A549 (cell line): ENCODE measurements around the gene EFEMP2. TPM values are rescaled to one million over a fixed set of nuclear protein-coding genes. Genes with fewer than 3 reads are reported as not detected.

Experiments
- CBX8 ChIP-seq: fragments of 200-600 bp; sonication (generic); IDR thresholded peaks from 2 replicates; pipeline ENCODE4 v1.6.1; 2016
- FOXS1 ChIP-seq: fragments of 250-450 bp; sonication (Bioruptor Pico); IDR thresholded peaks from 2 replicates; pipeline ENCODE4 v1.5.0; 2020; ENCODE audit warnings: mild to moderate bottlenecking, moderate library complexity
- ZFP36 ChIP-seq: fragments of 450-650 bp; IDR thresholded peaks from 2 replicates; pipeline ENCODE4 v1.6.1; 2014; ENCODE audit warnings: borderline replicate concordance; ENCODE audit not compliant: partially characterized antibody
- polyA plus RNA-seq, 4 experiments: library from polyadenylated mRNA; depleted of rRNA in 3 of 4; stranded (reverse); fragments of >200 nt; fragmentation: RNase III in 1 of 4; extraction: RNeasy Plus Mini Kit Qiagen cat#74134 plus additional on column Dnase treatment in 1 of 4; gene quantifications; 2 replicates in 3 of 4; 3 replicates in 1 of 4; pipeline ENCODE4 v1.2.3, GENCODE V29; 2011 to 2017
- TF ChIP-seq, protein P1 (sequence below): fragments of 200-600 bp; sonication (generic); IDR thresholded peaks from 2 replicates; pipeline ENCODE4 v1.6.1; 2016; ENCODE audit warnings: antibody characterized with exemption, mild to moderate bottlenecking, moderate library complexity
- TF ChIP-seq, protein P2 (sequence below): IDR thresholded peaks from 2 replicates; pipeline ENCODE4 v1.6.1; 2012

EFEMP2 gene
- polyA plus RNA-seq, 2 of the 4 experiments (the other 2 are of a cell fraction): 1.3 to 1.4 TPM

GRCh38 chr11:65816696-65817095 is 55.9 kb downstream of the EFEMP2 start (continued):
- TF ChIP-seq ZFP36 (no peak), FOXS1 (no peak), CBX8 (no peak)
- TF ChIP-seq, protein P1, sequence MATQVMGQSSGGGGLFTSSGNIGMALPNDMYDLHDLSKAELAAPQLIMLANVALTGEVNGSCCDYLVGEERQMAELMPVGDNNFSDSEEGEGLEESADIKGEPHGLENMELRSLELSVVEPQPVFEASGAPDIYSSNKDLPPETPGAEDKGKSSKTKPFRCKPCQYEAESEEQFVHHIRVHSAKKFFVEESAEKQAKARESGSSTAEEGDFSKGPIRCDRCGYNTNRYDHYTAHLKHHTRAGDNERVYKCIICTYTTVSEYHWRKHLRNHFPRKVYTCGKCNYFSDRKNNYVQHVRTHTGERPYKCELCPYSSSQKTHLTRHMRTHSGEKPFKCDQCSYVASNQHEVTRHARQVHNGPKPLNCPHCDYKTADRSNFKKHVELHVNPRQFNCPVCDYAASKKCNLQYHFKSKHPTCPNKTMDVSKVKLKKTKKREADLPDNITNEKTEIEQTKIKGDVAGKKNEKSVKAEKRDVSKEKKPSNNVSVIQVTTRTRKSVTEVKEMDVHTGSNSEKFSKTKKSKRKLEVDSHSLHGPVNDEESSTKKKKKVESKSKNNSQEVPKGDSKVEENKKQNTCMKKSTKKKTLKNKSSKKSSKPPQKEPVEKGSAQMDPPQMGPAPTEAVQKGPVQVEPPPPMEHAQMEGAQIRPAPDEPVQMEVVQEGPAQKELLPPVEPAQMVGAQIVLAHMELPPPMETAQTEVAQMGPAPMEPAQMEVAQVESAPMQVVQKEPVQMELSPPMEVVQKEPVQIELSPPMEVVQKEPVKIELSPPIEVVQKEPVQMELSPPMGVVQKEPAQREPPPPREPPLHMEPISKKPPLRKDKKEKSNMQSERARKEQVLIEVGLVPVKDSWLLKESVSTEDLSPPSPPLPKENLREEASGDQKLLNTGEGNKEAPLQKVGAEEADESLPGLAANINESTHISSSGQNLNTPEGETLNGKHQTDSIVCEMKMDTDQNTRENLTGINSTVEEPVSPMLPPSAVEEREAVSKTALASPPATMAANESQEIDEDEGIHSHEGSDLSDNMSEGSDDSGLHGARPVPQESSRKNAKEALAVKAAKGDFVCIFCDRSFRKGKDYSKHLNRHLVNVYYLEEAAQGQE: no peak
- TF ChIP-seq, protein P2, sequence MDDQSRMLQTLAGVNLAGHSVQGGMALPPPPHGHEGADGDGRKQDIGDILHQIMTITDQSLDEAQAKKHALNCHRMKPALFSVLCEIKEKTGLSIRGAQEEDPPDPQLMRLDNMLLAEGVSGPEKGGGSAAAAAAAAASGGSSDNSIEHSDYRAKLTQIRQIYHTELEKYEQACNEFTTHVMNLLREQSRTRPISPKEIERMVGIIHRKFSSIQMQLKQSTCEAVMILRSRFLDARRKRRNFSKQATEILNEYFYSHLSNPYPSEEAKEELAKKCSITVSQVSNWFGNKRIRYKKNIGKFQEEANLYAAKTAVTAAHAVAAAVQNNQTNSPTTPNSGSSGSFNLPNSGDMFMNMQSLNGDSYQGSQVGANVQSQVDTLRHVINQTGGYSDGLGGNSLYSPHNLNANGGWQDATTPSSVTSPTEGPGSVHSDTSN: no peak

Other genes starting within 250 kb of the EFEMP2 start
- 9.9 and 10.4 TPM in 2 replicates for gene SIPA1, start 234.7 kb downstream of the EFEMP2 start, polyA plus RNA-seq (2011; rRNA removed)
- gene SIPA1, start 234.7 kb downstream of the EFEMP2 start, polyA plus RNA-seq (2017; fragmentation: RNase III; extraction: RNeasy Plus Mini Kit Qiagen cat#74134 plus additional on column Dnase treatment): 16.9 to 21.3 TPM (median 17.4 TPM) in 3 replicates
- gene RELA, start 209.9 kb downstream of the EFEMP2 start, polyA plus RNA-seq (2011; rRNA removed): 28.9 and 31.8 TPM in 2 replicates
- gene RELA, start 209.9 kb downstream of the EFEMP2 start, polyA plus RNA-seq (2017; fragmentation: RNase III; extraction: RNeasy Plus Mini Kit Qiagen cat#74134 plus additional on column Dnase treatment): 50.7 to 55.8 TPM (median 55.1 TPM) in 3 replicates
- gene KAT5, start 160.5 kb downstream of the EFEMP2 start, polyA plus RNA-seq (2011; rRNA removed): 25.8 and 34.6 TPM in 2 replicates
- 39.8 to 44.7 TPM (median 41.2 TPM) in 3 replicates for gene KAT5, start 160.5 kb downstream of the EFEMP2 start, polyA plus RNA-seq (2017; fragmentation: RNase III; extraction: RNeasy Plus Mini Kit Qiagen cat#74134 plus additional on column Dnase treatment)
- gene RNASEH2C, start 152.0 kb downstream of the EFEMP2 start, polyA plus RNA-seq (2011; rRNA removed): 15.1 and 15.8 TPM in 2 replicates
- gene RNASEH2C, start 152.0 kb downstream of the EFEMP2 start, polyA plus RNA-seq (2017; fragmentation: RNase III; extraction: RNeasy Plus Mini Kit Qiagen cat#74134 plus additional on column Dnase treatment): 36.4 to 39.3 TPM (median 36.9 TPM) in 3 replicates
- gene AP5B1, start 91.8 kb downstream of the EFEMP2 start, polyA plus RNA-seq (2011; rRNA removed): 5.2 and 5.8 TPM in 2 replicates
- 9.0 to 10.2 TPM (median 9.2 TPM) in 3 replicates for gene AP5B1, start 91.8 kb downstream of the EFEMP2 start, polyA plus RNA-seq (2017; fragmentation: RNase III; extraction: RNeasy Plus Mini Kit Qiagen cat#74134 plus additional on column Dnase treatment)
- not detected in 2 replicates for gene OVOL1, start 85.7 kb downstream of the EFEMP2 start, polyA plus RNA-seq (2011; rRNA removed)
- not detected in 3 replicates for gene OVOL1, start 85.7 kb downstream of the EFEMP2 start, polyA plus RNA-seq (2017; fragmentation: RNase III; extraction: RNeasy Plus Mini Kit Qiagen cat#74134 plus additional on column Dnase treatment)
- not detected in 2 replicates for gene SNX32, start 38.8 kb downstream of the EFEMP2 start, polyA plus RNA-seq (2011; rRNA removed)
- 0.04 to 0.08 TPM (median 0.05 TPM) in 3 replicates for gene SNX32, start 38.8 kb downstream of the EFEMP2 start, polyA plus RNA-seq (2017; fragmentation: RNase III; extraction: RNeasy Plus Mini Kit Qiagen cat#74134 plus additional on column Dnase treatment)
- gene CFL1, start 14.6 kb downstream of the EFEMP2 start, polyA plus RNA-seq (2011; rRNA removed): 1,346 and 1,591 TPM in 2 replicates
- gene CFL1, start 14.6 kb downstream of the EFEMP2 start, polyA plus RNA-seq (2017; fragmentation: RNase III; extraction: RNeasy Plus Mini Kit Qiagen cat#74134 plus additional on column Dnase treatment): 1,780 to 1,825 TPM (median 1,795 TPM) in 3 replicates
- gene MUS81, start 12.4 kb downstream of the EFEMP2 start, polyA plus RNA-seq (2011; rRNA removed): 27.8 and 30.5 TPM in 2 replicates
- 33.4 to 34.9 TPM (median 34.2 TPM) in 3 replicates for gene MUS81, start 12.4 kb downstream of the EFEMP2 start, polyA plus RNA-seq (2017; fragmentation: RNase III; extraction: RNeasy Plus Mini Kit Qiagen cat#74134 plus additional on column Dnase treatment)
- not detected in 2 replicates for gene CTSW, start 7.0 kb upstream of the EFEMP2 start, polyA plus RNA-seq (2011; rRNA removed)
- not detected in 3 replicates for gene CTSW, start 7.0 kb upstream of the EFEMP2 start, polyA plus RNA-seq (2017; fragmentation: RNase III; extraction: RNeasy Plus Mini Kit Qiagen cat#74134 plus additional on column Dnase treatment)
- 72.2 and 83.0 TPM in 2 replicates for gene FIBP, start 15.7 kb upstream of the EFEMP2 start, polyA plus RNA-seq (2011; rRNA removed)
- 60.4 to 66.2 TPM (median 65.3 TPM) in 3 replicates for gene FIBP, start 15.7 kb upstream of the EFEMP2 start, polyA plus RNA-seq (2017; fragmentation: RNase III; extraction: RNeasy Plus Mini Kit Qiagen cat#74134 plus additional on column Dnase treatment)
- 5.4 and 7.3 TPM in 2 replicates for gene CCDC85B, start 17.9 kb upstream of the EFEMP2 start, polyA plus RNA-seq (2011; rRNA removed)
- 24.3 to 35.2 TPM (median 27.5 TPM) in 3 replicates for gene CCDC85B, start 17.9 kb upstream of the EFEMP2 start, polyA plus RNA-seq (2017; fragmentation: RNase III; extraction: RNeasy Plus Mini Kit Qiagen cat#74134 plus additional on column Dnase treatment)
- 6.7 and 9.6 TPM in 2 replicates for gene FOSL1, start 27.6 kb upstream of the EFEMP2 start, polyA plus RNA-seq (2011; rRNA removed)
- 24.1 to 55.8 TPM (median 24.1 TPM) in 3 replicates for gene FOSL1, start 27.6 kb upstream of the EFEMP2 start, polyA plus RNA-seq (2017; fragmentation: RNase III; extraction: RNeasy Plus Mini Kit Qiagen cat#74134 plus additional on column Dnase treatment)
- 10.6 and 17.2 TPM in 2 replicates for gene C11orf68, start 46.3 kb upstream of the EFEMP2 start, polyA plus RNA-seq (2011; rRNA removed)
- 16.5 to 23.1 TPM (median 17.0 TPM) in 3 replicates for gene C11orf68, start 46.3 kb upstream of the EFEMP2 start, polyA plus RNA-seq (2017; fragmentation: RNase III; extraction: RNeasy Plus Mini Kit Qiagen cat#74134 plus additional on column Dnase treatment)
- gene DRAP1, start 46.6 kb upstream of the EFEMP2 start, polyA plus RNA-seq (2011; rRNA removed): 27.8 and 73.7 TPM in 2 replicates
- gene DRAP1, start 46.6 kb upstream of the EFEMP2 start, polyA plus RNA-seq (2017; fragmentation: RNase III; extraction: RNeasy Plus Mini Kit Qiagen cat#74134 plus additional on column Dnase treatment): 143 to 187 TPM (median 143 TPM) in 3 replicates
- not detected in 2 replicates for gene TSGA10IP, start 72.7 kb upstream of the EFEMP2 start, polyA plus RNA-seq (2011; rRNA removed)
- gene TSGA10IP, start 72.7 kb upstream of the EFEMP2 start, polyA plus RNA-seq (2017; fragmentation: RNase III; extraction: RNeasy Plus Mini Kit Qiagen cat#74134 plus additional on column Dnase treatment): not detected in 3 replicates
- gene SART1, start 88.9 kb upstream of the EFEMP2 start, polyA plus RNA-seq (2011; rRNA removed): 15.1 and 22.0 TPM in 2 replicates
- gene SART1, start 88.9 kb upstream of the EFEMP2 start, polyA plus RNA-seq (2017; fragmentation: RNase III; extraction: RNeasy Plus Mini Kit Qiagen cat#74134 plus additional on column Dnase treatment): 52.8 to 62.8 TPM (median 53.8 TPM) in 3 replicates
- gene EIF1AD, start 129.4 kb upstream of the EFEMP2 start, polyA plus RNA-seq (2011; rRNA removed): 38.6 and 42.0 TPM in 2 replicates
- 39.8 to 44.6 TPM (median 41.0 TPM) in 3 replicates for gene EIF1AD, start 129.4 kb upstream of the EFEMP2 start, polyA plus RNA-seq (2017; fragmentation: RNase III; extraction: RNeasy Plus Mini Kit Qiagen cat#74134 plus additional on column Dnase treatment)
- 385 and 399 TPM in 2 replicates for gene BANF1, start 129.7 kb upstream of the EFEMP2 start, polyA plus RNA-seq (2011; rRNA removed)
- gene BANF1, start 129.7 kb upstream of the EFEMP2 start, polyA plus RNA-seq (2017; fragmentation: RNase III; extraction: RNeasy Plus Mini Kit Qiagen cat#74134 plus additional on column Dnase treatment): 304 to 315 TPM (median 309 TPM) in 3 replicates
- gene CST6, start 139.2 kb upstream of the EFEMP2 start, polyA plus RNA-seq (2011; rRNA removed): not detected in 2 replicates
- not detected in 3 replicates for gene CST6, start 139.2 kb upstream of the EFEMP2 start, polyA plus RNA-seq (2017; fragmentation: RNase III; extraction: RNeasy Plus Mini Kit Qiagen cat#74134 plus additional on column Dnase treatment)
- gene CATSPER1, start 153.7 kb upstream of the EFEMP2 start, polyA plus RNA-seq (2011; rRNA removed): 0.54 and 0.97 TPM in 2 replicates
- gene CATSPER1, start 153.7 kb upstream of the EFEMP2 start, polyA plus RNA-seq (2017; fragmentation: RNase III; extraction: RNeasy Plus Mini Kit Qiagen cat#74134 plus additional on column Dnase treatment): 0.46 to 0.75 TPM (median 0.70 TPM) in 3 replicates
- not detected in 2 replicates for gene GAL3ST3, start 176.4 kb upstream of the EFEMP2 start, polyA plus RNA-seq (2011; rRNA removed)
- not detected in 3 replicates for gene GAL3ST3, start 176.4 kb upstream of the EFEMP2 start, polyA plus RNA-seq (2017; fragmentation: RNase III; extraction: RNeasy Plus Mini Kit Qiagen cat#74134 plus additional on column Dnase treatment)
- gene SF3B2, start 179.6 kb upstream of the EFEMP2 start, polyA plus RNA-seq (2011; rRNA removed): 107 and 108 TPM in 2 replicates
- 169 to 184 TPM (median 182 TPM) in 3 replicates for gene SF3B2, start 179.6 kb upstream of the EFEMP2 start, polyA plus RNA-seq (2017; fragmentation: RNase III; extraction: RNeasy Plus Mini Kit Qiagen cat#74134 plus additional on column Dnase treatment)
- 48.2 and 71.7 TPM in 2 replicates for gene PACS1, start 197.5 kb upstream of the EFEMP2 start, polyA plus RNA-seq (2011; rRNA removed)
- 49.4 to 64.0 TPM (median 59.1 TPM) in 3 replicates for gene PACS1, start 197.5 kb upstream of the EFEMP2 start, polyA plus RNA-seq (2017; fragmentation: RNase III; extraction: RNeasy Plus Mini Kit Qiagen cat#74134 plus additional on column Dnase treatment)